ENCODE results near the gene ZFYVE1. TPM values are rescaled to one million over a fixed set of nuclear protein-coding genes. Genes with fewer than 3 reads are reported as not detected.
A peak's percentile ranks its signal among the peaks of the same experiment; 100 is the strongest.

ZFYVE1 gene
- total RNA-seq, 1 donor from 2014 or later: 50.6 TPM

GRCh38 chr14:72941286-72941985 lies 85.5 kb downstream of the ZFYVE1 start:
- Mint-ChIP-seq H3K4me3 (ENCODE audit: unreplicated experiment) (no peak overlapping the region), H3K27ac (ENCODE audit: unreplicated experiment) (peak overlapping the region; percentile 76), H3K36me3 (ENCODE audit: low read depth, unreplicated experiment) (peaks cover 17% of the 10 kb centered on the region), H3K4me1 (ENCODE audit: unreplicated experiment) (peaks cover 10% of the 10 kb centered on the region), H3K27me3 (ENCODE audit: unreplicated experiment) (peaks cover 2% of the 10 kb centered on the region), H3K9me3 (ENCODE audit: unreplicated experiment) (no peaks in the 10 kb centered on the region)
- TF ChIP-seq CTCF (IDR thresholded peaks at IDR 0.05; ENCODE audit: unreplicated experiment): no peak
- no peak for DNase-seq (ENCODE audit: low spot score)

GRCh38 chr14:72939630-72940029 lies 87.3 kb downstream of the ZFYVE1 start:
- Mint-ChIP-seq H3K27ac (ENCODE audit: unreplicated experiment) (no peak overlapping the region), H3K9me3 (ENCODE audit: unreplicated experiment) (no peaks in the 10 kb centered on the region), H3K4me1 (ENCODE audit: unreplicated experiment) (peaks cover 10% of the 10 kb centered on the region), H3K4me3 (ENCODE audit: unreplicated experiment) (no peak overlapping the region), H3K36me3 (ENCODE audit: low read depth, unreplicated experiment) (peaks cover 17% of the 10 kb centered on the region), H3K27me3 (ENCODE audit: unreplicated experiment) (no peaks in the 10 kb centered on the region)
- no peak for DNase-seq (ENCODE audit: low spot score)
- no peak for TF ChIP-seq CTCF (IDR thresholded peaks at IDR 0.05; ENCODE audit: unreplicated experiment)

- Mint-ChIP-seq H3K4me3 (ENCODE audit: unreplicated experiment) (no peak overlapping the region), H3K9me3 (ENCODE audit: unreplicated experiment) (no peaks in the 10 kb centered on the region), H3K27ac (ENCODE audit: unreplicated experiment) (no peak overlapping the region), H3K4me1 (ENCODE audit: unreplicated experiment) (peaks cover 10% of the 10 kb centered on the region), H3K36me3 (ENCODE audit: low read depth, unreplicated experiment) (peaks cover 5% of the 10 kb centered on the region), H3K27me3 (ENCODE audit: unreplicated experiment) (no peaks in the 10 kb centered on the region)
- no peak for DNase-seq (ENCODE audit: low spot score)
- no peak for TF ChIP-seq CTCF (IDR thresholded peaks at IDR 0.05; ENCODE audit: unreplicated experiment)
Measured at GRCh38 chr14:72932893-72933292, 94.0 kb downstream of the ZFYVE1 start.

GRCh38 chr14:72929316-72930080 lies 97.4 kb downstream of the ZFYVE1 start:
- H3K36me3 Mint-ChIP-seq (ENCODE audit: low read depth, unreplicated experiment): no peaks in the 10 kb centered on the region
- no peaks in the 10 kb centered on the region for H3K9me3 Mint-ChIP-seq (ENCODE audit: unreplicated experiment)
- no peak for DNase-seq (ENCODE audit: low spot score)

More at GRCh38 chr14:72929316-72930080, 97.4 kb downstream of the ZFYVE1 start:
- no peak overlapping the region for H3K4me3 Mint-ChIP-seq (ENCODE audit: unreplicated experiment)
- peaks cover 4% of the 10 kb centered on the region for H3K27me3 Mint-ChIP-seq (ENCODE audit: unreplicated experiment)
- TF ChIP-seq CTCF (IDR thresholded peaks at IDR 0.05; ENCODE audit: unreplicated experiment): no peak
- no peak overlapping the region for H3K27ac Mint-ChIP-seq (ENCODE audit: unreplicated experiment)
- H3K4me1 Mint-ChIP-seq (ENCODE audit: unreplicated experiment): no peaks in the 10 kb centered on the region

Data from endothelial cell (in vitro differentiated cells).